H1 (cell line): ENCODE data around the gene ARSB. TPM values are rescaled to one million over a fixed set of nuclear protein-coding genes. Genes with fewer than 3 reads are reported as not detected.

Experiments
- RFX5 ChIP-seq: IDR thresholded peaks from 2 replicates; pipeline ENCODE4 v1.6.1; 2011; ENCODE audit warnings: low read depth, low read length, improper control_type of control experiment, borderline replicate concordance
- polyA plus RNA-seq, 7 experiments: library from polyadenylated mRNA; depleted of rRNA in 3 of 7; stranded (reverse) in 5 of 7; unstranded in 2 of 7; fragments of >200 nt in 5 of 7; fragments of 200-250 nt in 2 of 7; gene quantifications; 1 replicate in 5 of 7; 2 replicates in 1 of 7; 4 replicates in 1 of 7; pipeline versions ENCODE4 v1.2.1 to v1.2.3, GENCODE V29; 2011 to 2013; ENCODE audit warnings: missing spikeins in 2 of 7, mixed read lengths in 2 of 7
- total RNA-seq: library from RNA; stranded (reverse); fragmentation: NEBNext Ultra II Directional; extraction: Animal tissue kit (Norgen Biotek cat#: 25700); gene quantifications from 2 replicates; pipeline ENCODE4 v1.2.1, GENCODE V29; 2021
- TF ChIP-seq, protein P1 (sequence below): fragments of 300-600 bp; sonication (generic); IDR thresholded peaks from 2 replicates; pipeline ENCODE4 v1.7.1; 2012; ENCODE audit warnings: low read length, moderate library complexity, mild to moderate bottlenecking, inconsistent platforms; ENCODE audit not compliant: insufficient replicate concordance

Gene ARSB
- total and polyA plus RNA-seq, 2 of the 8 experiments (the other 6 are each of a cell fraction or from before 2014, with no cell fraction given): 6.4 to 13.9 TPM

DNA sequence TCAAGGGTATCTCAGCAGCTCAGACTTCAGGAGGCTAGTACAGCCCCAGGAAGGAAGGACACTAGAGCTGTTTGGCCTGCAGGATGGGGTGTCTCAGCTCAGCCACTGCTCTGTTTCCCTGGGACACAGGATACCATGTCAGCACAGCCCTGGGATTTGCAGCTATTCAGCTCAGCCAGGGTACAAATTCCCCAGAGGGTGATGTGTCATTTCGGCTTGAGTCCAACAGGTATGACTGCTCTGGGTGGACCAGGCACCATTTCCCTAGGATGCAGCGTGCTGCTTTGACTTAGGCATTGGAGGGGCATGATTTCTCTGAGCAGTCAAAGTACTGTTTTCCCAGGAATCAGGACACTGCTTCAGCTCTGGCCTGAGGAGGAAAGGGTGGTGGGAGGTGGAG is 130.1 kb downstream of the ARSB start (continued):
- TF ChIP-seq, protein P1, sequence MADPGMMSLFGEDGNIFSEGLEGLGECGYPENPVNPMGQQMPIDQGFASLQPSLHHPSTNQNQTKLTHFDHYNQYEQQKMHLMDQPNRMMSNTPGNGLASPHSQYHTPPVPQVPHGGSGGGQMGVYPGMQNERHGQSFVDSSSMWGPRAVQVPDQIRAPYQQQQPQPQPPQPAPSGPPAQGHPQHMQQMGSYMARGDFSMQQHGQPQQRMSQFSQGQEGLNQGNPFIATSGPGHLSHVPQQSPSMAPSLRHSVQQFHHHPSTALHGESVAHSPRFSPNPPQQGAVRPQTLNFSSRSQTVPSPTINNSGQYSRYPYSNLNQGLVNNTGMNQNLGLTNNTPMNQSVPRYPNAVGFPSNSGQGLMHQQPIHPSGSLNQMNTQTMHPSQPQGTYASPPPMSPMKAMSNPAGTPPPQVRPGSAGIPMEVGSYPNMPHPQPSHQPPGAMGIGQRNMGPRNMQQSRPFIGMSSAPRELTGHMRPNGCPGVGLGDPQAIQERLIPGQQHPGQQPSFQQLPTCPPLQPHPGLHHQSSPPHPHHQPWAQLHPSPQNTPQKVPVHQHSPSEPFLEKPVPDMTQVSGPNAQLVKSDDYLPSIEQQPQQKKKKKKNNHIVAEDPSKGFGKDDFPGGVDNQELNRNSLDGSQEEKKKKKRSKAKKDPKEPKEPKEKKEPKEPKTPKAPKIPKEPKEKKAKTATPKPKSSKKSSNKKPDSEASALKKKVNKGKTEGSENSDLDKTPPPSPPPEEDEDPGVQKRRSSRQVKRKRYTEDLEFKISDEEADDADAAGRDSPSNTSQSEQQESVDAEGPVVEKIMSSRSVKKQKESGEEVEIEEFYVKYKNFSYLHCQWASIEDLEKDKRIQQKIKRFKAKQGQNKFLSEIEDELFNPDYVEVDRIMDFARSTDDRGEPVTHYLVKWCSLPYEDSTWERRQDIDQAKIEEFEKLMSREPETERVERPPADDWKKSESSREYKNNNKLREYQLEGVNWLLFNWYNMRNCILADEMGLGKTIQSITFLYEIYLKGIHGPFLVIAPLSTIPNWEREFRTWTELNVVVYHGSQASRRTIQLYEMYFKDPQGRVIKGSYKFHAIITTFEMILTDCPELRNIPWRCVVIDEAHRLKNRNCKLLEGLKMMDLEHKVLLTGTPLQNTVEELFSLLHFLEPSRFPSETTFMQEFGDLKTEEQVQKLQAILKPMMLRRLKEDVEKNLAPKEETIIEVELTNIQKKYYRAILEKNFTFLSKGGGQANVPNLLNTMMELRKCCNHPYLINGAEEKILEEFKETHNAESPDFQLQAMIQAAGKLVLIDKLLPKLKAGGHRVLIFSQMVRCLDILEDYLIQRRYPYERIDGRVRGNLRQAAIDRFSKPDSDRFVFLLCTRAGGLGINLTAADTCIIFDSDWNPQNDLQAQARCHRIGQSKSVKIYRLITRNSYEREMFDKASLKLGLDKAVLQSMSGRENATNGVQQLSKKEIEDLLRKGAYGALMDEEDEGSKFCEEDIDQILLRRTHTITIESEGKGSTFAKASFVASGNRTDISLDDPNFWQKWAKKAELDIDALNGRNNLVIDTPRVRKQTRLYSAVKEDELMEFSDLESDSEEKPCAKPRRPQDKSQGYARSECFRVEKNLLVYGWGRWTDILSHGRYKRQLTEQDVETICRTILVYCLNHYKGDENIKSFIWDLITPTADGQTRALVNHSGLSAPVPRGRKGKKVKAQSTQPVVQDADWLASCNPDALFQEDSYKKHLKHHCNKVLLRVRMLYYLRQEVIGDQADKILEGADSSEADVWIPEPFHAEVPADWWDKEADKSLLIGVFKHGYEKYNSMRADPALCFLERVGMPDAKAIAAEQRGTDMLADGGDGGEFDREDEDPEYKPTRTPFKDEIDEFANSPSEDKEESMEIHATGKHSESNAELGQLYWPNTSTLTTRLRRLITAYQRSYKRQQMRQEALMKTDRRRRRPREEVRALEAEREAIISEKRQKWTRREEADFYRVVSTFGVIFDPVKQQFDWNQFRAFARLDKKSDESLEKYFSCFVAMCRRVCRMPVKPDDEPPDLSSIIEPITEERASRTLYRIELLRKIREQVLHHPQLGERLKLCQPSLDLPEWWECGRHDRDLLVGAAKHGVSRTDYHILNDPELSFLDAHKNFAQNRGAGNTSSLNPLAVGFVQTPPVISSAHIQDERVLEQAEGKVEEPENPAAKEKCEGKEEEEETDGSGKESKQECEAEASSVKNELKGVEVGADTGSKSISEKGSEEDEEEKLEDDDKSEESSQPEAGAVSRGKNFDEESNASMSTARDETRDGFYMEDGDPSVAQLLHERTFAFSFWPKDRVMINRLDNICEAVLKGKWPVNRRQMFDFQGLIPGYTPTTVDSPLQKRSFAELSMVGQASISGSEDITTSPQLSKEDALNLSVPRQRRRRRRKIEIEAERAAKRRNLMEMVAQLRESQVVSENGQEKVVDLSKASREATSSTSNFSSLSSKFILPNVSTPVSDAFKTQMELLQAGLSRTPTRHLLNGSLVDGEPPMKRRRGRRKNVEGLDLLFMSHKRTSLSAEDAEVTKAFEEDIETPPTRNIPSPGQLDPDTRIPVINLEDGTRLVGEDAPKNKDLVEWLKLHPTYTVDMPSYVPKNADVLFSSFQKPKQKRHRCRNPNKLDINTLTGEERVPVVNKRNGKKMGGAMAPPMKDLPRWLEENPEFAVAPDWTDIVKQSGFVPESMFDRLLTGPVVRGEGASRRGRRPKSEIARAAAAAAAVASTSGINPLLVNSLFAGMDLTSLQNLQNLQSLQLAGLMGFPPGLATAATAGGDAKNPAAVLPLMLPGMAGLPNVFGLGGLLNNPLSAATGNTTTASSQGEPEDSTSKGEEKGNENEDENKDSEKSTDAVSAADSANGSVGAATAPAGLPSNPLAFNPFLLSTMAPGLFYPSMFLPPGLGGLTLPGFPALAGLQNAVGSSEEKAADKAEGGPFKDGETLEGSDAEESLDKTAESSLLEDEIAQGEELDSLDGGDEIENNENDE: no peak
- TF ChIP-seq RFX5: no peak
